HepG2 (cell line): ENCODE data around the gene TMEM235. TPM values are rescaled to one million over a fixed set of nuclear protein-coding genes. Genes with fewer than 3 reads are reported as not detected.

Source experiments
- CSRNP2 ChIP-seq: sonication (generic); formaldehyde crosslinking; conservative IDR thresholded peaks from 2 replicates; pipeline ENCODE4 v1.8.0; 2022; ENCODE audit warnings: low read depth, missing genetic modification reagents
- EED ChIP-seq: sonication (generic); formaldehyde crosslinking; IDR thresholded peaks from 2 replicates; pipeline ENCODE4 v1.5.0; 2020; ENCODE audit warnings: mild to moderate bottlenecking, missing genetic modification reagents
- HBP1 ChIP-seq: IDR thresholded peaks from 2 replicates; pipeline ENCODE4 v1.6.1; 2016; ENCODE audit warnings: low read depth, control low read depth
- HMG20A ChIP-seq: IDR thresholded peaks from 2 replicates; pipeline ENCODE4 v1.6.1; 2016; ENCODE audit warnings: borderline replicate concordance
- KDM3A ChIP-seq: IDR thresholded peaks from 2 replicates; pipeline ENCODE4 v1.6.1; 2018; ENCODE audit warnings: low read depth, missing compliant biosample characterization
- NFKB2 ChIP-seq: sonication (generic); formaldehyde crosslinking; IDR thresholded peaks from 2 replicates; pipeline ENCODE4 v1.4.0; 2020; ENCODE audit warnings: missing genetic modification reagents, borderline replicate concordance
- RFXANK ChIP-seq: IDR thresholded peaks from 2 replicates; pipeline ENCODE4 v1.6.1; 2016
- SP1 ChIP-seq, 2 experiments: fragments of 450-650 bp in 1 of 2; sonication (generic) in 1 of 2; formaldehyde crosslinking in 1 of 2; IDR thresholded peaks; 2 replicates each; pipeline versions ENCODE4 v1.4.0 to v1.6.1; 2016 to 2020; ENCODE audit warnings: missing genetic modification reagents in 1 of 2
- TBP ChIP-seq: sonication (generic); formaldehyde crosslinking; IDR thresholded peaks from 2 replicates; pipeline ENCODE4 v1.5.0; 2020; ENCODE audit warnings: missing genetic modification reagents
- TMF1 ChIP-seq: sonication (generic); formaldehyde crosslinking; IDR thresholded peaks from 2 replicates; pipeline ENCODE4 v1.8.1; 2022; ENCODE audit warnings: low read depth, missing genetic modification reagents
- UBTF ChIP-seq: sonication (generic); formaldehyde crosslinking; IDR thresholded peaks from 2 replicates; pipeline ENCODE4 v1.4.0; 2020; ENCODE audit warnings: mild to moderate bottlenecking, missing genetic modification reagents
- ZBTB33 ChIP-seq: sonication (generic); formaldehyde crosslinking; IDR thresholded peaks from 2 replicates; pipeline ENCODE4 v1.4.0; 2020; ENCODE audit warnings: missing genetic modification reagents
- ZBTB44 ChIP-seq: sonication (generic); formaldehyde crosslinking; IDR thresholded peaks from 2 replicates; pipeline ENCODE4 v1.4.0; 2020; ENCODE audit warnings: missing genetic modification reagents
- ZMYM3 ChIP-seq: sonication (generic); formaldehyde crosslinking; IDR thresholded peaks from 2 replicates; pipeline ENCODE4 v1.5.1; 2020; ENCODE audit warnings: mild to moderate bottlenecking, missing genetic modification reagents
- ZNF24 ChIP-seq: fragments of 450-650 bp; IDR thresholded peaks from 2 replicates; pipeline ENCODE4 v1.6.1; 2017; ENCODE audit warnings: antibody characterized with exemption, mild to moderate bottlenecking
- ZNF335 ChIP-seq: sonication (generic); formaldehyde crosslinking; IDR thresholded peaks from 2 replicates; pipeline ENCODE4 v1.4.0; 2020; ENCODE audit warnings: missing genetic modification reagents
- ZNF354B ChIP-seq: sonication (generic); formaldehyde crosslinking; IDR thresholded peaks from 2 replicates; pipeline ENCODE4 v1.8.0; 2022; ENCODE audit warnings: mild to moderate bottlenecking, missing genetic modification reagents
- ZNF660 ChIP-seq: sonication (generic); formaldehyde crosslinking; IDR thresholded peaks from 2 replicates; pipeline ENCODE4 v1.5.1; 2020; ENCODE audit warnings: mild to moderate bottlenecking, low read depth, missing genetic modification reagents, borderline replicate concordance
- ZNF782 ChIP-seq: sonication (generic); formaldehyde crosslinking; IDR thresholded peaks from 2 replicates; pipeline ENCODE4 v1.4.0; 2020; ENCODE audit warnings: missing genetic modification reagents, mild to moderate bottlenecking, borderline replicate concordance
- polyA plus RNA-seq, 8 experiments: library from polyadenylated mRNA; depleted of rRNA in 3 of 8; stranded (reverse) in 7 of 8; unstranded in 1 of 8; fragments of >200 nt; fragmentation: Illumina TruSeq in 4 of 8; extraction: Trizol in 4 of 8; gene quantifications; 2 replicates each; pipeline versions ENCODE4 v1.2.1 to v1.2.3, GENCODE V29; 2011 to 2016; ENCODE audit warnings: low read depth in 4 of 8, missing spikeins in 1 of 8, mixed read lengths in 1 of 8; ENCODE audit not compliant: insufficient read depth in 1 of 8
- total RNA-seq, 5 experiments: library from RNA; depleted of rRNA; stranded (reverse); fragments of >200 nt; fragmentation: Illumina TruSeq; extraction: Trizol; gene quantifications; 2 replicates each; pipeline ENCODE4 v1.2.3, GENCODE V29; 2016; ENCODE audit warnings: low read depth in 1 of 5

The TMEM235 gene
- total and polyA plus RNA-seq, 2 of the 13 experiments (the other 11 are each of a cell fraction or from before 2014, with no cell fraction given): not detected

- no peak for TF ChIP-seq ZBTB44 (CRISPR knock-in tag)
- no peak for TF ChIP-seq ZNF782
- no peak for TF ChIP-seq TMF1
- TF ChIP-seq ZNF660: no peak
- no peak for TF ChIP-seq ZNF24
- TF ChIP-seq ZBTB33 (CRISPR knock-in tag): no peak
- peak; percentile 53; the same call in 1 of the 2 replicates for TF ChIP-seq ZNF354B
- peak; percentile 77 for TF ChIP-seq HBP1 (CRISPR knock-in tag)
- peak; percentile 84 for TF ChIP-seq UBTF
- no peak for TF ChIP-seq SP1 (IDR thresholded peaks at IDR 0.05)
- TF ChIP-seq SP1 (CRISPR knock-in tag; IDR thresholded peaks at IDR 0.05): peak; percentile 13; the same call in 1 of the 2 replicates
- TF ChIP-seq CSRNP2: no peak
- TF ChIP-seq ZMYM3 (CRISPR knock-in tag): 0 out of 2 replicates have a peak, but pooled peaks have one; percentile 37
- TF ChIP-seq RFXANK (CRISPR knock-in tag): no peak
- TF ChIP-seq TBP (CRISPR knock-in tag): no peak
- no peak for TF ChIP-seq EED (CRISPR knock-in tag)
- TF ChIP-seq NFKB2: no peak
- peak; percentile 73; the same call in 1 of the 2 replicates for TF ChIP-seq HMG20A (CRISPR knock-in tag)
- TF ChIP-seq ZNF335 (CRISPR knock-in tag): peak; percentile 62; the same call in 1 of the 2 replicates
- TF ChIP-seq KDM3A (CRISPR knock-in tag): 0 out of 2 replicates have a peak, but pooled peaks have one; percentile 58
Measured at GRCh38 chr17:78263063-78263735, 31.8 kb downstream of the TMEM235 start (continued).
